Measurements from ENCODE around the gene CAPZA1.
A peak's percentile ranks its signal among the peaks of the same experiment; 100 is the strongest.
"Not testable (repeated sequence)": the region's sequence is repeated elsewhere in the genome, so short reads cannot be mapped to it uniquely, and the experiment has no call there.

The CAPZA1 gene

DNA sequence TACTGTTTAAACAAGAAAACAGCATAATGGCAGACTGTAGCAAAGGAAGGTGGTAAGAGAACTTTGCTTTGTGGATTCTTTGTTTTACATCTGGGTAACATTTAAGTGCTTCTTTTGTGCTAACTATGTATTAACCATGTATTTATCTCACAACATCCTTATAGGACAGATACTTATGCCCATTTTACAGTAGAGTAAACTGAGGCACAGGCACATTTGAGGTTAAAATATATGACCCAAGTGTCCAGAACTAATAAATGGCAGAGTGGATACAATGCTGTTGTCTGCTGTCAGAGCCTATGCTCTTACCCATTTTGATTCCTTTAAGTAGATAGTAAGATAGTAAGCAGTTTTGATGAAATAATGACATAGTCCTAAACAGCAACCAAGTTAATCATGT, 7.3 kb downstream of the CAPZA1 start:
- no peak for DNase-seq (ENCODE audit: low read depth)

DNA sequence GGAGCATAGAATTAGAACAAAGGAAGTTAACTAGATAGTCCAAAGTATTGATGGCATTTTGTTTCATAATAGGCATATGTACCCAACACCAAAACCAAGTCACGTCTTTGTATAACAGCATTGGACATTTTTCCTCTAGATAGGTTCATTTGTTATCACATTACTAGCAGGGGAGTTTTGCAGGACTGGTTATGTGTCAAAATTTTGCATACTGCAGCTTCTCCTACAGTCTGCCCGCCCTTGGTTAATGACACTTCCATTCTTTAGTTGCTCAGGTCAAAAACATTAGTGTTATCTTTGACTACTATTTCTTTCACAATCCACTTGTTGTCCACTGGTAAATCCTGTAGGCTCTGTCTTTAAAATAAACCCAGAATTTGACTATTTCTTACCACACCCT, 8.9 kb downstream of the CAPZA1 start:
- no peak for DNase-seq (ENCODE audit: low read depth)

DNA sequence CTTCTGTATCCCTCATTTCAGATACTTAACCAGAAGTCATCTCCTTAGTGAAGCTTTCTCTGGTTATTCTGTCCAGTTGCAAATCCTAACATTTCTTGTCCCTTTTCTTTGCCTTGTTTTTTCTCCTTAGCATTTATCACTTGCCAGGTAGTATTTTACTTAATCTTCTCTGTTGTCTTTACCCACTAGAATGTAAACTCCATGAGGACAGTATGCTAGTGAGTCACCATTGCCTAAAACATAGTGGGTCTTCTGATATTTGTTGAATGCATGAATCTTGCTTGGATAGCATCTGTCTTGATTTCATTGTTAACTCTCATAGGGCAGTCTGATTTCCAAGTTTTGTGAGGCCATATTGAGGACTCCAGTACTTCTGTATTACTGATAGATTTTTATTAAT, 9.6 kb downstream of the CAPZA1 start:
- no peak for DNase-seq (ENCODE audit: low read depth)

DNA sequence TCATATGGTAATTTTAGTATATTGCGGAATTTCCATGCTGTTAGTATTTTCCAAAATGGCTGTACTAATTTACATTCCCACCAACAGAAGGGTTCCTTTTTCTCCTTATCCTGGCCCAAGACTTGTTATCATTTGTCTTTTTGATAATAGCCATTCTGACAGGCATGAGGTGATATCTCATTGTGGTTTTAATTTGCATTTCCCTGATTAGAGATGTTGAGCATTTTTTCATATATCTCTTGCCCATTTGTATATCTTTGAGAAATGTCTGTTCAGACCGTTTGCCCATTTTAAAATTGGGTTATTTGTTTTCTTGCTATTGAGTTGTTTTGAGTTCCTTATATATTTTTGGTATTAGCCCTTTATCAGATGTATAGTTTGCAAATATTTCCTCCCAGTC, 14.0 kb downstream of the CAPZA1 start:
- no peak for DNase-seq (ENCODE audit: low read depth)

DNA sequence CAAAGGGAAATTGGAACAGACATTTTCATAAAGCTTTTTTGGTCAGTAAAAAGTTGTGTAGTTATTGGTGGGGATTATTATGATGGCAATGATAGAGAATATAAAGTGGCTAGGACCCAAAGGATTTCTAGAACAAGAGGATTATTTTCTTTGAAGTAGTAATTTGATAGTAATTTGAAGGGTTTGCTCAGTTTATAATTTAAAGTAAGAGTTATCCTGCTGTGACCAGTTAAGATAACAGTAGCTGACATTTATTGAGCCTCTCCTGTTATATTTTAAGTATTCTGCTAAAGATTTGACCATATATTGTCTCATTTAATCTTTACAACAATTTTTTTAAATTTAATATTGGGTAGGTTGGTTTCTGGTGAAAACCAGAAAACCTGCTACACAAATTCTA, 14.7 kb downstream of the CAPZA1 start:
- DNase-seq (ENCODE audit: low read depth) = no peak

DNA sequence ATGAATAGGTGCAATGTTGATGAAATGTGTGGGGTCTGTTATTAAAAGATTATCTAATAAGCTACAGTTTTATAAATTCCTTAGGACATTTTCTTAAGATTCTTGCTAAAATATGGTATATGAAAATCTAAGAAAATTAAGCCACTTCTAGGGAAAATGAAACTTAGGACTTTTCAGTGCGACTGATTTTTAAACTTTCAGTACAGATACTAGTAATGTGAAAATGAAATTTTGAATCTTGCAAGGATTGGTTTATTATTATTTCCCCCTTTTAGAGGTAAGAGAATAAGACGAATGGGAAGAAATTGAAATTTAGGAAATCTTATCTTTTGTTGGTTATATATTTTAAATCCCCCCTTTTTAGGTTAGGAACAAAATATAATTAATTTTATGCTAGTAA, 16.4 kb downstream of the CAPZA1 start:
- no peak for DNase-seq (ENCODE audit: low read depth)

DNA sequence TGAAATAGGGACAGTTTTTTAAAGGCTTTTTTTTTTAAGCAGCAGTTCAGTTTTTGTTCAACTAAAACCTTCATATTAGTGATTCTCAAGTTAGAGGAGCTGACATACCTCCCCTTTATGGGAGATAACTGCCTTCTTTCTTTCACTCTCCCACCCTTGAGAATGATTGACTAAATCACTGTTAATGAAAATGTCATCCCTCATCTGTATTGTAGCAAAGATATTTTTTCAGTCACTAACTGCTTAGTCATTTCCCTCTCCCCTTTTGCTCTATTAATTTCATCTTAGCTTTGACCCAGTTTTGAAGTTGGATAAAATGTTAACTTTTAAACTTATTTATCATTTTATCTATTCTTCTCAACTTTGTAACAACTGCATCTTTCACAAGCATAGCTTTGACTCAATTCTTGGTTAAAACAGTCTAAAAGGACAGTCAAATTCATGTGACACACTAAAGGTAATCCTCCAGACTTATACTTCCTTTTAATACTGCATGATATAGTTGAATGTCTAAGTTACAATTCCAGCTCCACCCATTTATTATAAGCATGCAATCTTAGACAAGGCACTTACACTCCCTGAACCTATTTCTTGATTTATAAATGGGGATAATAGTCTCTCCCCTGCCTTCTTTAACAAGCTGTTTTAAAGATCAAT, 17.1 kb downstream of the CAPZA1 start:
- peak; percentile 22 for DNase-seq (ENCODE audit: low read depth)

DNA sequence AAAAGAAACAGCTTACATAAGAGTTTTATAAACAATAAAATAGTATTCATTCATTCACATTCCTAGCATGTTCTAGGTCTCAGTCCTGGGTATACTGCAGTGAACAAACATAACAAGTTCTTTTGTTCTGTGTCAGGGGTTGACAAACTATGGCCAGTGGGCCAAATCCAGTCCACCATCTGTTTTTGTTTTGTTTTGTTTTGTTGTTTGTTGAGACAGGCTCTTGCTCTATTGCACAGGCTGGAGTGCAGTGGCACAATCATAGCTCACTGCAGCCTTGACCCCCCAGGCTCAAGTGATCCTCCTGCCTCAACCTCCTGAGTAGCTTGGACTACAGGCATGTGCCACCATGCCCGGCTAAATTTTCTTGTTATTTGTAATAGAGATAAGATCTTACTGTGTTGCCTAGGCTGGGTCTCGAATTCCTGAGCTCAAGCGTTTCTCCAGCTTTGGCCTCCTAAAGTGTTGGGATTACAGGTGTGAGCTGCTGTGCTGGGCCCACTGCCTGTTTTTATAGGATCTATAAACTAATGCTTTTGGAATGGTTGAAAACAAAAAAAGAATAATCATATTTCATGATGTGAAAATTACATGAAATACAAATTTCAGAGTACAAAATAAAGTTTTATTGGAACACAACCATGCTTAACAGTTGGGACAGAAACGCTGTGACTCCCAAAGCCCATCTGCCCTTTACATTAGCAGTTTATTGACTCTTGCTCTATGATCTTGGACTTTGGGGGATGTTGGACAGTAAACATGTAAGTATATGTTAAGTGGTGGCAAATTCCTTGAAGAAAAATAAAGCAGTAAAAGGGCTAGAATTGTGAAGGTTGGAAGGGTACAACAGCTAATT, 17.9 kb downstream of the CAPZA1 start:
- peak; percentile 62 for DNase-seq (ENCODE audit: low read depth)

DNA sequence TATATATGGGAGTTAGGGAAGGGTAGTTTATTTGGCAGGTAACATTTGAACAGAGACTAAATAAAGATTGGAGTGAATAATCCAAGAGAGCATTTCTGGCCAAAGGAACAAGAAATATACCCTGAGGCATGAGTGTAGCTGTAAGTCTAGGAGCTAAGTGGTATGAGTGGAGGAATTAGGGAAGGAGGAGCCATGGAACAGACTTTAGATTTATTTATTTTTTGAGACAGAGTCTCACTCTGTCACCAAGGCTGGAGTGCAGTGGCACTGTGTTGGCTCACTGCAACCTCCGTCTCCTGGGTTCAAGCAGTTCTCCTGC, 18.4 kb downstream of the CAPZA1 start:
- peak; percentile 72 for DNase-seq (ENCODE audit: low read depth)

DNA sequence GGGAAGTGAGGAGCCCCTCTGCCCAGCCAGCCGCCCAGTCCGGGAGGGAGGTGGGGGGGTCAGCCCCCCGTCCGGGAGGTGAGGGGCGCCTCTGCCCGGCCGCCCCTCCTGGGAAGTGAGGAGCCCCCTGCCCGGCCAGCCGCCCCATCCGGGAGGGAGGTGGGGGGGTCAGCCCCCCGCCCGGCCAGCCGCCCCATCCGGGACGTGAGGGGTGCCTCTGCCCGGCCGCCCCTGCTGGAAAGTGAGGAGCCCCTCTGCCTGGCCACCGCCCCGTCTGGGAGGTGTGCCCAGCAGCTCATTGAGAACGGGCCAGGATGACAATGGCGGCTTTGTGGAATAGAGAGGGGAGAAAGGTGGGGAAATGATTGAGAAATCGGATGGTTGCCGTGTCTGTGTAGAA, 20.8 kb downstream of the CAPZA1 start:
- DNase-seq (ENCODE audit: low read depth) = not testable (repeated sequence)

DNA sequence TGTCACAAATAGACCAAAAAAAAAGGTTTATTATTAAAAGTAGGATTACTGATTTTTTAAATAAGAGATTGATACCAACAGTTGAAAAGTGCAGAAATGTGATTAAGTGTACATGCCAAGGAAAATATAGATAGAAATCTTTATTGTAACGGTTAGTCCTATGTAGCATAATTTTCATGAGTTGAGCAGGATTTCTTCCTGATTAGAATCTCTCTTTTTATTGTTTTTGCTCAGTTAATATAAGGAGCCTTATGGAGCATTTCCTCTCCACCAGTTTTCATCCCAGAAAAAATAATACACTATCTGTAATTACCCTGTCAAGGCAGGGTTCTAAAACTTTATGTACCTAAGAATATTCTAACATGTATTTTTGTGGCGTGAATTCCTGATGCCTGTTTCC, 23.4 kb downstream of the CAPZA1 start:
- no peak for DNase-seq (ENCODE audit: low read depth)

DNA sequence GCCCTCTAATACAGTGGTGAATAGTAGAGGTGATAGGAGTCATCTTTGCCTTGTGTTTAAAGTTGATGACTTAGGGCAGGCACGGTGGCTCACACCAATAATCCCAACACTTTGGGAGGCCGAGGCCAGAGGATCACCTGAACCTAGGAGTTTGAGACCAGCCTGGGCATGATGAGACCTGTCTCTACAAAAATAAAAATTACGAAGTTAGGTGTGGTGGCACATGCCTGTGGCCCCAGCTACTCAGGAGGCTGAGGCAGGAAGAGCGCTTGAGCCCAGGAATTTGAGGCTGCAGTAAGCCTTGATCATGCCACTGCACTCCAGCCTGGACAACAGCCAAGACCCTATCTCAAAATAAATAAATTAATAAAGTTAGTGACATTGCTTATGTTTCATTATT, 26.6 kb downstream of the CAPZA1 start:
- DNase-seq (ENCODE audit: low read depth) = no peak

DNA sequence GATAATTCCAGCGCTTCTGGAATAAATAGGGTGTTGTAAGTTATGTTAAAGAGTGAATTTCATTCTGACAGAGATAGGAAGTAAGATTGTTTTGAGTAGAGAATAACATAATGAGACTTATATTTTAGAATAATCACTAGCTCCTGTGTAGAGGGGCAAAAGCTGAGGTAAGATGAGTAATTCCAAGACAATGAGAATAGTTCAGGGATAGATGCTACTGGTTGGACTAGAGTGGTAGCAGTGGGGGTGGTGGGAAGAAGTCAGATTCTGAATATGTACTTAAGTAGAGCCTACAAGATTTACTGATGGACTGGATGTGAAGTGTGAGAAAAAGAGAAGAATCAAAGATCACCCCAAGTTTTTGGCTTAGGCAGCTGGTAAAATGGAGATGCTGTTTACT, 31.6 kb downstream of the CAPZA1 start:
- no peak for DNase-seq (ENCODE audit: low read depth)

DNA sequence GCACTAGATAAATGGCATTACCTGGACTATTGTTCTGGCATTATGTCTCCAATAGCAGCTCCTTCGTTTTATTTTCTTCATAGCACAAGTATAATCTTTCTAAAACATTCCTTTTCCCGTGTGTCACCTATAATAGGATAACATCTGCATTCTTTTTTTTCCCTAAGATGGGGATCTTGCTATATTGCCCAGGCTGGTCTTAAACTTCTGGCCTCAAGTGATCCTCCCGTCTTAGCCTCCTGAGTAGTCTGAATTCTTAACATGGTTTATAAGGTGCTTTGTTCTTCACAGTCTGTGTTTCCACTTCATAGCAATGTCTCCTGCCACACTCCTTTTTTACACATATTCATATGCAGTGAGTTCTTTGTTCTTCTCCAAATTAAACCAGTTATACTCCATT, 46.2 kb downstream of the CAPZA1 start:
- no peak for DNase-seq (ENCODE audit: low read depth)

DNA sequence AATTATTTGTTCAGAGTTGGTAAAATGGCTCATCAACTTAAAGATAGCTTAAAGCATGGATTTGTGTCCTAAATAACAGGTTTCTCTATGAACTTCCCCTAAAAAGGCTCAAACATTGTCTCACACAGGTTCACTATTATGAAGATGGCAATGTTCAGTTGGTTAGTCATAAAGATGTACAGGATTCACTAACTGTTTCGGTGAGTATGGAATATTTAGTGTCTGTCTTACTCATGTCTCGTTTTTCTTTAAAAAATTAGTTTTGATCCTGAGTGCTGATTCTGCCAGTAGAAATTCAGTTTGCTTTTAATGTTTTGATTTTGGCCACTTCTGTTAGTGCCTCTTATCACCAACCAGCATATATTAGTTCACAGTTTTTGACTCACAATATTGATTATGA, 47.3 kb downstream of the CAPZA1 start:
- no peak for DNase-seq (ENCODE audit: low read depth)

DNA sequence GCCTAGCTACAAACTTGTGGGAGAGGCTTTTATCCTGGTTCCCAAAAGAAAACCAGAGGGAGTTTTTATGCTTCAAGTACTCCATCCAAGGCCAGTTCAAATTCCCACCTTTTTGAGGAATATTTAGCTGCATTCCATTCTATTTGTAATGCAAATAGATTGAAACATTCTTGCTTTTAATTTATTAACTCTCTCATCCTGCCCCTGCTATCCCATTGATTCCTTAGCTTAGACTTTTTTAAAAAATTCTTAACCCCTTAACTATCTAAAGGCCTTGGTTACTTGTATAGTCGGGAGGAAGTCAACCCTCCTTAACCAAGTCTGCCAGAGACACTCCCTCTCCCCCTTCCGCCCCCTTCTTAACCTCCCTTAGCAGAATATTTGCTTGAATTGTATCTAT, 52.4 kb downstream of the CAPZA1 start:
- no peak for DNase-seq (ENCODE audit: low read depth)

DNA sequence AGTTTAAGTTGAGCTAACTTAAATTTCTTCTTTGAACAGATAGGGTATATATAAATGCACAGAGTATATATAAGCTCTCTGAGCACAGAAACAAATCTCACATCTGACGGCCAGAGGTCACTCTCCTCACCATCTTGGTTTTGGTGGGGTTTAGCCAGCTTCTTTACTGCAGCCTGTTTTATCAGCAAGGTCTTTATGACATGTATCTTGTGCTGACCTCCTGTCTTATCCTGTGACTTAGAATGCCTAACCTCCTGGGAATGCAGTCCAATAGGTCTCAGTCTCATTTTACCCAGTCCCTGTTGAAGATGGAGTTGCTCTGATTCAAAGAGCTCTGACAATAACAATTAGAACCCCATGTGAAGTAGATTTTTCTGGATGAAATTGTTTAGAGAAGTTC, 53.2 kb downstream of the CAPZA1 start:
- DNase-seq (ENCODE audit: low read depth) = no peak

DNA sequence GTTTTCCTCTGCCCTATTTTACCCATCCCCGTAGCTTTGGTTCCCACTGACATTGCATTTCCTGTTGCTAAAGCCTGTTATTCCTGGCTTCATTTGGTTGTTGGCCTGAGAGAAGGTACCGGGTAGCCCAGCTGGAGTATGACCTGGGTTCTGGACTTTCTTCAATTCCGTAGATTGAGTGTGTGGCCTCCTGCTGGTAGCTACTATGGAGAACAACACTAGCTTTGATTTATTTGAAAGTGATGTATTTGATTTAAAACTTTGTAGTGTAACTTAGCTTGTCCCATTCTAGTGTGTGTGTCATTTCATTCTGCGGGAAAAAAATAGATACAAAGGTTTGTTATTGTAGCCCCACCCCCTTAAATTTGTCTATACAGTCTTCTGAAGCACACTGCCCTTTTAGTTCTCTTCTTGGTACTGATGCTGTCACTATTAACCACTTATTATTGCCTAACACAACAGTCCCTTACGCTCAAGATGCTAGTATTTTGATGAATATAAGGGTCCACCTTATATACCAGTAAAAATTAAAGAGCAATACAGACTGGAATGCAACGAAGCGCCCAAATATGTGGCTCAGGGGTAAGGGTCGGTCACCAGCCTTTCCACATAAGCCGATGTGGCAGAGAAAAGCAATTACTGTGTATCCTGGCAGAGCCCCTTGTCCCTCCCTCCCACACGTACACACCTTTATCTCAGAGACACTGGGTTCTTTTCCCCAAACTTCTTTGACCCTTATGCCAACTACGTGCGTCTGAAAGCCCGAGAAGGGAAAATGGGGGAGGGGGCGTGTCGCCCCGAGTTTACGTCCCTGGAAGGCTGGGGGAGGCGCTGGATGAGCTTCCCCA, 54.2 kb downstream of the CAPZA1 start:
- DNase-seq (ENCODE audit: low read depth) = peak; percentile 71

DNA sequence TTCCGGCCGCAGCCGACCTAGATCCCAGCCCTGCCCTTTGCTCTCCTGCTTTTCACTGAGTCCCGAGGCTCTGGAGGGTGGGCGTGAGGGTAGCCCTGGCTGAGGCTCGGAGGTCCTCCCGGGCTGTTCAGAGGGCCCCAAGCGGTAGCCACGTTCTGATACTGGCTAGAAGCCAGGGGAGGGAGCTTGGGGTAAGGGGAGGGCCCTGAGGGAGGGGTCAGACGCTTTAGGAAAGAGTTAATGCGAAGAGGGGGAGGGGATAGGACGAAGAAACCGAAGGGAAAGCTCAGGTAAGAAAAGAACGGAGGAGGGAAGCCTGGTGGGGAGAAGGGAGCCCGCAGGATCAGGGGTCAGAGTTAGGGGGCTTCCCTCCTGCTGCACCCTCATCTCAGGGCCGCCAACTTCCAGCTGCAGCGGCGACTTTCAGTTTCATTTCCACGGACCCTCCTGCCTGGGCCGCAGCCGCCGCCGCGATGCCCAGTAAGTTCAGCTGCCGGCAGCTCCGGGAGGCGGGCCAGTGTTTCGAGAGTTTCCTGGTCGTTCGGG, 54.9 kb downstream of the CAPZA1 start, which contains the start of gene MOV10:
Gene MOV10, plus strand, starts transcription at position 220 of the 546 bp plus-strand sequence. Its CDS starts 254 bp downstream, at position 474.
- peak; percentile 81 for DNase-seq (ENCODE audit: low read depth)

DNA sequence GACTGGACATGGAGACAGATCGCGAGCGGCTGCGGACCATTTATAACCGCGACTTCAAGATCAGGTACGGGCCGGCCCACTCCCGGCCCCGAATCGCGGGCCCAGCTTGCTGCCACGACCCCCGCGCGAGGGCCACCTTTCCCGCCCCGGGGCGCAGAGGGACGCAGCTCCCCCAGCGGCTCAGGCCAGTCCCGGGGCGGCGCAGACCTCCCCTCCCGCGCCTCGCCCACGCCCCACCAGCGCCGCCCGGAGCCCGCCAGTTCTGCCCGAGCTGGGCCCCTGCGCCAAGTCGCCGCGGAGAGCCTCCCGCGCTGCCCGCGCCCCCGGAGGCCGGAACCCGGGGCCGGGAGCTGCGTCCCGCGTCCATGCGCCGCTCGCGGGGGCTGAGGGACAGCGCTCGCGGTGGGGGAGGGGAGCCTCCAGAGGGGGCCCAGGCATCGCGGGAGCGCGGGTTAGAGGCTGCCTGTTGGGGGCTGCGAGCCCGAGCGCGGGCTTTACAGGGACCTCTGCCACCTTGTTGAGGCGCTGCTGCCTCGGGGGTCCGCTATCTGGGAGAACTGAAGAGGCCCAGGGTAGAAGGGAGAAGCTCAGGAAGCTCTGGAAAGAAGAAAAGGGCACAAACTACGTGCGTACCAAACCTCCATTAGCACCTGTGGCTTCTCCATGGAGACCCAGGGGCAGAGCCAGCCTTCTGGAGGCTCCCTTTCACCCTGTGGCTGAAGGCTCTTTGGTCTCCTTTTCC, 55.5 kb downstream of the CAPZA1 start:
- peak; percentile 47 for DNase-seq (ENCODE audit: low read depth)

DNA sequence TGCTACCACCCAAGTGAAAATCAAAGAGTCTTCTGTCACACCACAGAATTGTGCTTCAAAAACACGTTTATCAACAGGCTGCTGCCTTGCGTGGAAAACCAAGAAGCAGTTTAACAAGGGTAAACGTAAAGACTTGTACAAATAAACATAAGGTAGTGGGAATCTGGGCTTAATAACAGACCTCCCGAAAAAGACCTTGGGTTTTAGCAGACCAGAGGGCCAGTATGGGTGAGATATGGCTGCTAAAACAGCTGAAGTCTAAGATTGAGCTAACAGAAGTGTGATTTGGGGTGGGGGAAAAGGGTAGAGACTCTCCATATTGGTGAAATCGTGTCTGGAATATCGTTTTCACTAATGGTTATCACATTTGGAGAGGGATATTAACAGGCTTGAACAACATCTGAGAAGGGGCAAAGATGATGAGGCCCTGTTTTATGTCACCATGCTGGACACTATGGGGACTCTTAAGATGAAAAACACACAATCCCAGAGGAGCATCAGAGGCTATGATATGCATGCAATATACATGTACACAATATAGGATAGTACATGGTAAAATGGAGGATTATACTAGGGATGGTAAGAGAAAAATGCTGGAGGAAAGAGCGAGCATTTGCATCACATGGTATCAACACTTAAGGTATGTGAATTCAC, 56.2 kb downstream of the CAPZA1 start:
- DNase-seq (ENCODE audit: low read depth) = peak; percentile 42

All from EH (cell line).